Nucleus accumbens (tissue), 56 donors: ENCODE measurements around the gene ANKRD26.

ENCODE experiments used
- DNase-seq, 56 donors: peaks; one replicate each; lab custom pipeline; 2025; lab: John Stamatoyannopoulos, UW

Gene ANKRD26

DNA sequence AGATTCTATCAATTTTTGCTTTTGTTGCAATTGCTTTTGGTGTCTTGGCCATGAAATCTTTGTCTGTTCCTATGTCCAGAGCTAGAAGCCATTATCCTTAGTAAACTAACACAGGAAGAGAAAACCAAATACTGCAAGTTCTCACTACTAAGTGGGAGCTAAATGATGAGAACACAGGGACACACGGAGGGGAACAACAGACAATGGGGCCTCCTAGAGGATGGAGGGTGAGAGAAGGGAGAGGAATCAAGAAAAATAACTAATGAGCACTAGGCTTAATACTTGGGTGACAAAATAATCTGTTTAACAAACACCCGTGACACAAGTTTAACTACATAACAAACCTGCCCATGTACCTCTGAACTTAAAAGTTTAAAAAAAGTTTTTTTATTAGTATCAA, 78.2 kb downstream of the ANKRD26 start:
- DNase-seq: no peak

DNA sequence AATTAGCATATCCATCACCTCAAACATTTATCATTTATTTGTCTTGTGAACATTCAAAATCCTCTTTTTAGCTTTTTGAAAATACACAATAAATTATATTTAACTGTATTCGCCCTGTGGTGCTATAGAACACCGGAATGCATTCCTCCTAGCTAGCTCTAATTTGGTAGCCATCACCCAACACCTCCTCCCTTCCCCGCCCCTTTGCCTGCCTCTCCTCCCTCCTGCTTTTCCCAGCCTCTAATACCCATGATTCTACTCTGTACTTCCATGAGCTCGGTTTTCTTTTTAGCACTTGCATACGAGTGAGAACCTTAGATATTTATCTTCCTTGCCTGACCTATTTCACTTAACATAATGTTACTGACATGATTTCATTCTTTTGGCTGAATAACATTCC, 80.1 kb downstream of the ANKRD26 start:
- DNase-seq: no peak

DNA sequence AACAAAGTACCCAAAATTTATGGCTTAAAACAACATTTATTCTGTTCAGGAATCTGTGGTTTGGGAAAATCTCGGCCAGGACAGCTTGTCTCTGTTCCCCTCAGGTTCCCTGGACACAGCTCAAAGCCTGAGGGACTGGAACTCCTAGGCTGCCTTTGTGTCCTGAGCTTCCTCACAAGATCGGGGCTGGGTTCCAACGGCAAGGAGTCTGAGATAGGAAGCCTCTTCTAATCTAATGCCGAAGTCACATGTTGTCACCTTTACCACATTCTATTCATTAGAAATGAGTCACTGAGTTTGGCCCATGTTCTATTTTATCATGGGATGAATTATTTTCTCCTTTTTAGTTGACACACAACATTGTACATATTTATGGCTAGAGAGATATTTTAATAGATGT, 80.5 kb downstream of the ANKRD26 start:
- DNase-seq: no peak

DNA sequence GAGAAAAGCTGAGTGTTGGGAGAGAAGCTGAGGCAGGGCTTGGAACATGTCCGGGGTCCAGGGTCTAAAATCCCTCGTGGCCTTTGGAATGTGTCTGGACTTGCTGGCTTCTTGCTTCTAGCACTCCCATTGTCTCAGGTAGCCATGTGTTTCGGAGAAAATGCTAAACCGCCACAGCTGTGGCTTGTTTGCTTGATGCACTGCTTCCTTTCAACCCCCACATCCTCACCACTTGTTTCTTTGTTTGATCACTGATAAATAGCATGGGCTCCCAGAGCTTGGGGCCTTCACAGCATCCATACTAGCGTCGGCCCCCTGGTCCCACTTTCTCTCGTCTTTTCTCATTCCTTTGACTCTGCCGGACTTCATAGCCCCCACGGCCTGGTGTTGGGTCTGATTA, 102.7 kb downstream of the ANKRD26 start:
- no peak for DNase-seq

DNA sequence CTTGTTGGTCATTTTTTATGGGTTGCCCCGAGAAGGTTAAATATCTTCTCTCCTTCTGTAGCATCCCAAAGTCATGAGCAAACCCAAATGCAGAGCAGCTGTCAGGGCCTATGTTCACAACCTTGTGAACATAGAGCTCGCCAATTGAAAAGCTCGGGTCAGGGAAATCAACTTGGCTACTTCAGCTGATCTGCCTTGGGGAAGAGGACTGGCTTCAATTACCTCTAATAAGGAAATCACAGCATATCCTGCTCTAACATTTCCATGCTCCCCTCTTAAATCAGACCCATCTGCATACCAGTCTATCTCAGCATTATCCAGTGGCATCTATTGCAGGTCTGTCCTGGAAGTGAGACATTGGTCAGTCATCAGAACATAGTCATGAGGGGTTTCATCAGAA, 105.6 kb downstream of the ANKRD26 start:
- DNase-seq: no peak

DNA sequence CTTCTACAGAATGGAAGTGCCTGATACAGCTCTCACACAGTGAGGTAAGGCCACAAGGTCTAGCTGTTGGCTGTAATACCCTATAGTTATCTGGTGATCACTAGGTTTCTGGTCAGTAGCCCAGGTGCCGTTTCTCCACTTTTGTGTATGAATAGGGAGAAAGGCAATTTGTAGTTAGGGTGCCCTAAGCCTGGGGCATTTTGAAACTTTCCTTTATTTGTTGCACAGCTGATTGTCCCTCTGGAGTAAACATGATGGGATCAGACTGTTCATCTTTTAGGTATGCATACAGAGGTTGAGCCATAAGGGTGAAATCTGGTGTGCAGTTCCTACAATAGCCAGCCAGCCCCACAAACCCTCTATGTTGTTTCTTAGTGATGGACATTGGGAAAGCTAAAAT, 112.4 kb downstream of the ANKRD26 start:
- no peak for DNase-seq

DNA sequence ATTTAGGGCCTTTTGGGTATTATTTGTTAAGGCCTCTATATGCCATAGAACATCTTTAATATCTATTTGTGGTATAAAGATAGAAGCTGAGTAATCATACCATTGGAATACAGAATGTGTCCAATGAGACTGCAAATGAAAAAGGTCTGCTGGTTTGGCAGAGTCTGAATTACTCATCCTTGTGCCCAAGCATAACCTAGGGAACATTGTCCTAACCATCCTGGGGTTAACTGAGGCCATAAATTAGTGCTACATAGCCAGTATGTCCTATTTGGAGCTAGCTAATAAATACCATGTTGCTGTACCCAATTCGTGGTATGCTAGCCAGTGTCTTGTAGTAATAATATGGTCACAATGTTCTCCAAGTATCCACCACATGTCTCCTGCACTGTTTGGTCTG, 117.1 kb downstream of the ANKRD26 start:
- DNase-seq: no peak

DNA sequence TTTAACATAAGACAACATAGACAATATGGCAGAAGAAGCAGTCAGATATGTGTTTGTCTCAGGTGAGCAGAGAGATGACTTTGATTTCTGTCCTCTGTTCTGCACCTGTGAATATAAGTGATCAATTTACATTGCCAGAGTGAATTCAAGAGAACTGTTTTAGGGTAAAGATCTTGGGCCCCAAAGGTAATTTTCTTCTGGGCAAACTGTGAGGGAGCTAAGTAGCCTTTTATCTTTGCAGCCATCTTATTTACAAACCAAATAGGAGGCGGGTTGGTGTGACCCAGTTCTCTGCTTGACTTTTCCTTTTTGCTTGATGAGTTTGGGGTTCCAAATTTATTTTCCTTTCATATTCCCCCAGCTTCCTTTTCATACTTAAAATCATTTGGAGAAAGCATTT, 118.2 kb downstream of the ANKRD26 start:
- DNase-seq: no peak

DNA sequence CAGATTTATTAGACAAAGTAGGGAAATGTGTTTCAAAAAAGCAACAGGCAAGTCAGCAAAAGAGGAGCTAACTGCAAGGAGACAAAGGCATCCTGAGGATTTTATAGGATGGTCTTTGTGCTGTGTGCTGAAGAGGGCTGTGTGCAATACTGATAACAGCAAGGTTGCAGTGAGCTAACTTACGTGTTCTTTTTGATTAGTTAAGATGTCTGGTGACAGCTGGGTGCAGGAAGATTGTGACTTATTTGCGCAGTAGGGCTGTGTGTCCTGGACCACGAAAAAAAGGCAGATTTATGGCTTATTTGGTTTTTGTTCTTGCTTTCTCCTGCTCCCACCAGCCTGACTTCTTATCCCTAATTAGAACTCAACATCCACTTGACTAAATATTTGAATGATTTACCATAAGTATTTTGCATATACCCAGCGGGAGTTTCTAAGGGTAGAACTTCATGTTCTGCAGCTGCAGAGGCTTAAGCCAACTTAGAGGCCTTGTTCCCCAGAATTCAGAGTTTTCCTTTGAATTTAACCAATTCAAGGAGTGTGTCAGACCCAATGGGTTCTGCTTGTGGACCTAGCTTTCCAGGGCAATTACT, 119.0 kb downstream of the ANKRD26 start:
- no peak for DNase-seq

DNA sequence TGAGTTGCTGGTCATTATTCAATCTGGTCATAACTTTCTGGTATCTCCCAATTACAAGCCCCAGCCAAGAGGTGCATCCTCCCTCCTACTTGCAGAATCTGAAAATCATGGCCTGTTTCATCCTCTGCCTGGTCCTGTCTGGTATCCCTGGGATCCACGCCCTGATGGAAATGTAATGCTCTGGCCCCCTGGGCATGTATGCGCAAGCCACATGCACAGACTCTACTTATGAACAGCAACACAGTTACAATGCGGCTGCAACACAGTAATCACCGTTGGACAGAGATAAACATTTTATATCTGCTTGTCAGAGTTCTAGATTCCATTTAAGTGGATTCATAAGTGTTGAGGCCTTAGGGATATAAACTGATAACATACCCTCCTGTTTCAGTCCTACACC, 121.8 kb downstream of the ANKRD26 start:
- no peak for DNase-seq

DNA sequence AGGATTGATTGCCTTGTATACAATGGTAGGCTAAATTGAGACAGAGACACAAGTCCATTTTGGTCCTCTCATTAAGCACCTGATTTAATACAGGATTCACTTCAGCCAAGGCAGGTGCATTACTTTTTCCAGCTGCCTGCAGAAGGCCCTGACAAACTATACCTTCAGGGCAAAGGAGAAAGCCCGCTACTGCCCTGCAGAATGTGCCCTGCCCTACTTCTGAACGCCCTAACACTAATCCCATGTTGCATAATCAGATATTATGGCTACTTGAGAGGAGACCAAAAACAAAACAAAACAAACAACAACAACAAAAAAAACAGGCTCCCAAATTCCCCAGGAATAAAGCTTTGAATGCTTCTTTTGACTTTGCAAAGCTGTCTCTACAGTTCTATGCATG, 122.7 kb downstream of the ANKRD26 start:
- DNase-seq: no peak

DNA sequence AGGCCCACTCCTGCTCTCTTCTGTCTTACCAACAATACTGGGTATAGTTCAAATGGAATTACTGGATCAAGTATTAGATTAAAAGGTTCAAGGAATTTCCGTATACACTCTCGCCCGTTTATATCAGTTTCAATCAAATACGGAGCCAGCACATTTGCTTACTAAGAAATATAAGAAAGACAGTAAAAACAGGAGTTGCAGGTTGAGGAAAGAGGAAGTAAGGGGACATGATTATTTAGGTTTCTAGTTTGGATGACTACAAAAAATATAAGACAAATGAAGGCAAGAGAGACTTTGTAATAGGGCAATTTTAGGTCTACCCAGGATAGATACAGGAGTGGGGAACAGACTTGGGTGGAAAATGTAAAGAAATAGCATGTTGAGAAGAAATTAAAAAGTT, 129.6 kb downstream of the ANKRD26 start:
- DNase-seq: no peak

DNA sequence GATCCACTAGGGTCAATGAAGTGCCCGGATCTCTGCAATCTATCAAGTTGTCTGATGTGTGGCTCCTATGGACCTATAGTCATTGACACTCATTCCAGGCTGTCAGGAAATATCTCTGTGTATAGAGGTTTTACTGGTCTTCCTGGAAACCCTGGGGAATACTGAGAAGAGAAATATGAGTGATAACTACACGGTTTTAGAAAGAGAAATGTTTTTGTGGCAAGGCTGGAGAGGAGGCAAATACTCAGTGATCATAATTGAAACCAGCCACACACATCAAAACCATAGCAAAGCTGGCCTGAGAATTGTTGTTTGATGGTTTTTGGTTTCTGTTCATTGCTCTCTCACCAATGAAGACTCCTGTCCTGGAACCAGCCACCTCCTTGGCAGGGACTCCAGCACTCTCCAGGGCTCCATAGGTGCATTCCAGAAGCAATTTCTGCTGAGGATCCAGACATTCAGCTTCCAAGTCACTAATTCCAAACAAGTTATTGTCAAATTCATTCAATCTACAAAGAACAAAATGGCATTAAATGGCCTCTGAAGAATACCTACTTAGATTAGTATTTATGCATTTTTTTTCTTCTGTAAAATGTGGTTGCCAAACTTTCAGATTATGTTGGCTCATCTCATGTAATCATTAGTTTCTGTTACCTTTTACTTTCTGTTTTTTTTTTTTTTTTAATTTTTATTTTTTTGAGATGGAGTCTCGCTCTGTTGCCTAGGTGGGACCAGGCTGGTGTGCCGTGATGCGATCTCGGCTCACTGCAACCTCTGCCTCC, 131.0 kb downstream of the ANKRD26 start:
- no peak for DNase-seq

DNA sequence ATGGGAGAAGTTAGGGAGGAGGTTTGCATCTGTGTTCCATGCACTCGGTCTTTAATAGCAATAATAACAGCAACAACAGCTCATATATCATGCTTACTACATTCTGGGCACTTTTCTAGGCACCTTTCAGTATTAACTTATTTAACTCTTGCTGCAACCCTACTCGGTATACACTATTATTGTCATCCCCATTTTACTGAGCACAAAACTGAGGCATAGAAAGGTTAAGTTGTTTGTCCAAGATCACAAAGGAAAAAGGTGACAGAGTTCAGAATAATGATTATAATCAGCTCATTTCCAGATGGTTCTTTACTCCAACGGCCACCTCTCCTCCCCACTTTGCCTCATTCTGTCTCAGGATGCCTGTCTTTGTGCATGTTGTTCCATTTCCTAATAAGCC, 137.5 kb downstream of the ANKRD26 start:
- no peak for DNase-seq

DNA sequence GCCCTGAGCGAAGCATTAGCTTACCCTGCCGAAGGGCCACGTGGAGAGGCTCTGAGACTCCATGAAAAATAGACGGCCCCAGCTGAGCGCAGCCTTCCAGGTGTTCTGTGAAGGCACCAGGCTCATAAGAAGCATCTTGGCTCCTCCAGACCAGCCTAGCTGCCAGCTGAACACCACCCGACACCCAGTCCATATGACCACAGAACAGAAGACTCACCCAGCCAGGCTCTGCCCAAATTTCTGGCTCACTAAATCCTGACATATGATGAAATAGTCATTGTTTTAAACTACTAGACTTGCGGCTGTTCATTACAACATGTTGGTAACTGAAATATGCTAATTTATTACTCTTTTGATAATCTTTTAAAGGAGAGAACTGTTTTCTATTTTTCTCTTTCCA, 140.0 kb downstream of the ANKRD26 start:
- no peak for DNase-seq

DNA sequence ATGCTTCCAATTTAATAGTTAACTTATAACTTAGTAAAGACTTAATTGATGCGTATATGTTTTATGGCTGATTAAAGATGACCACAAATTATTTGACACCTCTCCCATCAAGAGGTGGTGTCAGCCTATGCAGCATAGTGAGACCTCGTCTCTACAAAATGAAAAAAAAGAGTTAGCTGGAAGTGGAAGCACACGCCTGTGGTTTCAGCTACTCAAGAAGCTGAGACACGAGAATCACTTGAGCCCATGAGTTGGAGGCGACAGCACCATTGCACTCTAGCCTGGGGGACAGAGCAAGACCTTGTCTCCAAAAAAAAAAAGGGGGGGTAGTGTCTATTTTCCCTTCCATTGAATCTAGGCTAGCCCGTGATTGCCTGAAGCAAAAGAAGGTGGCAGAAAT, 140.5 kb downstream of the ANKRD26 start:
- DNase-seq: no peak
